Measurements from ENCODE around the gene PROZ. TPM values are rescaled to one million over a fixed set of nuclear protein-coding genes. Genes with fewer than 3 reads are reported as not detected.

Gene PROZ
- polyA plus RNA-seq, 1 experiment: not detected

DNA sequence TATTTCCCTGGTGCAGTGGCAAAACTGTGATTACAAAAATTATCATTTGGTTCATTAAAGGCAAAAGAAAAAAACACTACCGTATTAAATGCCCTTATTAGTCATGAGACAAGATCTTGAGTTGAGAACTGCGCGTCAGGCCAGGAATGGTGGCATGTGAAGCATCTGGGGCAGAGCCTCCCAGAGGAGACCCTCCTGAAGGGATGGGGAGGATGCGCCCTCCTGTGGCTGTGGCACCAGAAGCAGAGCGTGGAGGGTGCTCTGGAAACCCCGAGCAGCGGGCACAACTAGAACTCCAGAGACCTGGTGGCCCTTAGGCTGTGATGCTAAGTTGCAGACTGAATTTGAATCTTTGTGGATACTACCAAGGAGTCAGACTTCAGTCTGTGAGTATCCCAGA, 62.4 kb downstream of the PROZ start:
- H3K36me3 ChIP-seq (ENCODE audit: control insufficient read depth, insufficient read depth, low read length): peaks cover 19% of the 10 kb centered on the region
- no peak for DNase-seq (ENCODE audit: low read depth)
- no peak overlapping the region for H3K4me3 ChIP-seq (ENCODE audit: low read depth, low read length)
- no peaks in the 10 kb centered on the region for H3K27me3 ChIP-seq (ENCODE audit: control insufficient read depth, insufficient read depth, low read length)
- ChIA-PET POLR2A (no interaction called here), CTCF (interaction anchor here (0.6 kb wide), 1 partner anchor 11 kb away, joined by 4 read pairs; no protein-coding TSS in a partner anchor)
- TF ChIP-seq, protein P1, sequence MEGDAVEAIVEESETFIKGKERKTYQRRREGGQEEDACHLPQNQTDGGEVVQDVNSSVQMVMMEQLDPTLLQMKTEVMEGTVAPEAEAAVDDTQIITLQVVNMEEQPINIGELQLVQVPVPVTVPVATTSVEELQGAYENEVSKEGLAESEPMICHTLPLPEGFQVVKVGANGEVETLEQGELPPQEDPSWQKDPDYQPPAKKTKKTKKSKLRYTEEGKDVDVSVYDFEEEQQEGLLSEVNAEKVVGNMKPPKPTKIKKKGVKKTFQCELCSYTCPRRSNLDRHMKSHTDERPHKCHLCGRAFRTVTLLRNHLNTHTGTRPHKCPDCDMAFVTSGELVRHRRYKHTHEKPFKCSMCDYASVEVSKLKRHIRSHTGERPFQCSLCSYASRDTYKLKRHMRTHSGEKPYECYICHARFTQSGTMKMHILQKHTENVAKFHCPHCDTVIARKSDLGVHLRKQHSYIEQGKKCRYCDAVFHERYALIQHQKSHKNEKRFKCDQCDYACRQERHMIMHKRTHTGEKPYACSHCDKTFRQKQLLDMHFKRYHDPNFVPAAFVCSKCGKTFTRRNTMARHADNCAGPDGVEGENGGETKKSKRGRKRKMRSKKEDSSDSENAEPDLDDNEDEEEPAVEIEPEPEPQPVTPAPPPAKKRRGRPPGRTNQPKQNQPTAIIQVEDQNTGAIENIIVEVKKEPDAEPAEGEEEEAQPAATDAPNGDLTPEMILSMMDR (IDR thresholded peaks at IDR 0.05; ENCODE audit: insufficient read depth, low read depth, low read length): peak; percentile 33

Small RNA genes lying within 50 kb of the gene (small RNA-seq; reads per million reads assigned to genes)
- not detected for gene AL137002.1 (ENCODE audit: insufficient read length, low read depth, low replicate concordance)

Other genes starting within 250 kb of the PROZ start
- 0.02 TPM in 1 of 2 replicates, not detected in the other for gene MCF2L, start 189.4 kb upstream of the PROZ start, polyA plus RNA-seq (2011; rRNA removed)
- 0.05 and 0.11 TPM in 2 replicates for gene F7, start 52.9 kb upstream of the PROZ start, polyA plus RNA-seq (2011; rRNA removed)
- 28.8 and 39.0 TPM in 2 replicates for gene F10, start 35.8 kb upstream of the PROZ start, polyA plus RNA-seq (2011; rRNA removed)
- 73.6 and 87.5 TPM in 2 replicates for gene PCID2, start 50.0 kb downstream of the PROZ start, polyA plus RNA-seq (2011; rRNA removed)
- gene CUL4A, start 51.0 kb downstream of the PROZ start, polyA plus RNA-seq (2011; rRNA removed): 51.5 and 67.1 TPM in 2 replicates
- gene LAMP1, start 138.6 kb downstream of the PROZ start, polyA plus RNA-seq (2011; rRNA removed): 237 and 274 TPM in 2 replicates
- 2.1 and 2.4 TPM in 2 replicates for gene GRTP1, start 205.5 kb downstream of the PROZ start, polyA plus RNA-seq (2011; rRNA removed)